NCI-H1105 (cell line): ENCODE data around the gene PAQR4.

Experiments
- DNase-seq: peaks from one replicate; lab custom pipeline; 2025; lab: John Stamatoyannopoulos, UW

The PAQR4 gene

DNA sequence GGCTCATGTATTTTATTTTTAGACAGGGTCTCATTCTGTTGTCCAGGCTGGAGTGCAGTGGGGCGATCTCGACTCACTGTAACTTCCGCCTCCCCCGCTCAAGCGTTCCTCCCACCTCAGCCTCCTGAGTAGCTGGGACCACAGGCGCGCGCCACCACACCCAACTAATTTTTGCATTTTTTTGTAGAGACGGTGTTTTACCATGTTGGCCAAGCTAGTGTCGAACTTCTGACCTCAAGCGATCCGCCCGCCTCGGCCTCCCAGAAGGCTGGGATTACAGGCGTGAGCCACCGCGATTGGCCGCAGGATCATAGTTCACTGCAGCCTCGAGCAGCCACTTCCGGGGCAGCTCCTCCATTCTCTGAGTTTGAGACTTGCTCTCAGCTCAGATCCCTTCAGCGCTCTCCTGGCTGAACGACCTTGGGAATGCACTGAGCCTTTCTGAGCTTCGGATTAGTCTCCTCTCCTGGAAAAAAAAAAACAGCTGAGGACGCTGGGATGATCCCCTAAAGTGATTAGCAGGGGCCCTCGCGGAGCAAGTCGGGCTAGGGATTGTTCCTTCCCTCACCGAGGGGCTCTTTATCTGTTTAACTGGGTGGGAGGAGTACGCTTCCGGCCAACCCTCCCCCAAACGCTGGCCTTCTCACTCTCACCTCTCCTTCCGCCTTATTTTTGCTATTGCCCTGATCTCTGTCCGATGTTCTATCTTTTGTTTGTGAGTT, 12.2 kb downstream of the PAQR4 start:
- DNase-seq: no peak

DNA sequence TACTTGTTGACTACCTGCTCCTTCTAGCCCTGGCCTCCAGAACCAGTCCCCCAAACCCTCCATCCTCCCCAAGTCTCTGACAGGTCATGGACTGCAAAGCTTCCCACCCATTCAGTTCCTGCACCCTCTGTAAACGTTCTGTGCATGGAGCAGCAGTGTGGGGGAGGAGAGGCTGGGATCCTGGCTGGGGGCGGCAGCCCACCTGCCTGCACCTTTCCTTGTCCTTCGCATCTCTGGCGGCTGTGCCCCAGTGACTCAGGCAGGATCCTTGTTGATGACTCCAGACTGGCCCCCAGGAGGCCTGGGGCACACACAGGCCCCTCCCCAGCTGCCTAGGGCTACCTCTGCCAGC, 12.7 kb downstream of the PAQR4 start:
- no peak for DNase-seq

- no peak for DNase-seq
Observed at GRCh38 chr16:2982402-2982801, 13.3 kb downstream of the PAQR4 start.

GRCh38 chr16:2983706-2984136, 14.6 kb downstream of the PAQR4 start:
- no peak for DNase-seq

- no peak for DNase-seq
Observed at GRCh38 chr16:2985462-2985861, 16.3 kb downstream of the PAQR4 start.

GRCh38 chr16:2985893-2986355, 16.8 kb downstream of the PAQR4 start:
- no peak for DNase-seq

- DNase-seq: no peak
Observed at GRCh38 chr16:2986623-2987188, 17.6 kb downstream of the PAQR4 start.

DNA sequence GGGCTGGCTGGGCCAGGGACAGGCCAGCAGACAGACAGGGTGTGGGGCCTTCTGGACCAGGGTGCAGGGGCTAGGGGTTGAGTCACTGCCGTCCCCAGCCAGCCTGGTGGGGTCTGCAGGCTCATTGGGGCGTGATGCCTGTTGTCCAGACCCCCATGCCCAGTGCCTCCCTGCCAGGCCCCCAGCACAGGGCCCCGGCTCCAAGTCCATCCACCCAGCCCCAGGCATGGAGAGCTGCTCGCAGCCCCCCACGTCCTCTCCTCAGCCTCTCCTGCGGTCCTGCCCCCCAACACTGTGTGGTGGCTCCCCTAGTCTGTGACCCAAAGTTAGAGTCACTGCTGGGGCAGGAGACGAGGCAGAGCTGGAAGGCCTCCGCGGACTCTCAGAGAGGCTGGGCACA, 18.1 kb downstream of the PAQR4 start:
- DNase-seq: no peak

- DNase-seq: no peak
Observed at GRCh38 chr16:2987833-2988232, 18.7 kb downstream of the PAQR4 start.

DNA sequence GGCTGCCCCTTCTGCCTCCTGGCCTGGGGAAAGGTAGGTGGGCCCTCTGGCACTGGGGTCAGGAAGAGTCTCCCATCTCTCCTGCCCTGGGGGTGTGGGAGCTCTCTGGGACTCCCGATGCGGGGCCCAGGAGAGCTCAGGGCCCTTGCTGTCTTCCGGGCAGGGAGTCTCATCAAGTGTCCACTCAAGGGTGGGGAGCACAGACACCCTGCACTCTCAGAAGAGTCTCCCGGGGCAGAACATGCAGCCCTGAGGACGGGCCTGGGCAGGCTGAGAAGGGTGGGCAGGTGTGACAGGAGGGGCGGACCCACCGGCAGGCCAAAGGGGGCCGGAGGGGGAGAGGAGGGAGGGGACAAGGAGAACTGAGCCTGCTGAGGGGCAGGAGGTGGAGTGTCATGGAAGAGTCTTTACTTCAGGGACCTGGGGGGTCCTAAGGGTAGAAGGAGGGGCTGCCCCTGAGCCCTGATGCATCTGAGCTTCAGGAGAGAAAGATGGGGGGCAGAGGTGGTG, 19.5 kb downstream of the PAQR4 start:
- DNase-seq: no peak

GRCh38 chr16:2990891-2991290, 21.7 kb downstream of the PAQR4 start:
- DNase-seq: no peak

DNA sequence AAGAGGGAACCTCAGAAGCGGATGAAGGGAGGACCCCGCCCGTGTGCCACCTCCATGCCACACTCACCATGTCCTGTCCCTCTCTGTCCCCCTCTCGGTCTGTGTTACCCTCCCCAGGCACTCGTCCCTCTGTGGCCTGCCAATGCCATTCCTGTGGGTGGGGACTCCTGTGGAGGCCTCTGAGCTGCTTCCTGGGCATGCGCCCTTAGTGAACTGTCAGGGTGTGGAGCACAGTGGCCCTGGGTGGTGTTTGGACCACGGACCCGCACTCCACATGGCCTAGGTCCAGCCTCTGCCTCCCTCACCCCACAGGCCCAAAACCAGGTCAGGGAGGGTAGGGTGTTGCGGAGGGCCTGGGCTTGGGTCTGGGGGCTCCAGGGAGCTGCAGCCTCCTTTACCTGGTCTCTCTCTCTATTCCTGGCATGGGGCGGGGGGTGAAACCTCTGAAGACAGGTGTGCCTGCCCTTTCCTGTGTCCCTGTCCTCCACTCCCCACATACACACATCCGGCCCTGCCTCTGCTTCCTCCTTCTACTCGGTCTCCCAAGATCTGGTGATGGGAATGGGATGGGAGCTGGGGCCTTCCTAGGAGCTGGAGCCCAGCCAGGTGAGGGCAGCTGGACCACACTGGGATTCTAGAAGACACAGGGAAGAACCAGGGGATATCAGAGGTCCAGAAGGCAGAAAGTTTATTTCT, 22.6 kb downstream of the PAQR4 start:
- no peak for DNase-seq

GRCh38 chr16:2992383-2993081, 23.4 kb downstream of the PAQR4 start:
- DNase-seq: no peak

GRCh38 chr16:2996298-2996697, 27.1 kb downstream of the PAQR4 start:
- no peak for DNase-seq

DNA sequence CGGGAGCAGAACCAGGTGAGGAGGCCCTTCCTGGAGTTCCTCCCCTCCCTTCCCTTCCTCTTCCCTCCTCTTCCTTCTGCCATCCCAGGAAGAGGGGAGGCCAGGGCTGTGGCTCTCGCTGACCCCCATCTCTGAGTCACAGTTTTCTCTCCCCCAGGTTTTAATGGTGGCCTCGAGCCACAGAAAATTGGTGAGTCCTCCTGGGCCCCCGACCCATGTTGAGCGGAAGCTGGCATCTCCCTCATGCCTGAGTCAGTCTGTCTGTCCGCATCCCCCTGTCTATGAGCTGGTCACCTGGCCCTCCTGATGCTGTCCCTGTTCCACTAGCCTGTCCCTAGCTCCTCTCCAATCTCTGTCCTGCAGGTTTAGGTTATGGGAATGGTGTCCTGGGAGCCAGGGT, 30.8 kb downstream of the PAQR4 start:
- no peak for DNase-seq

GRCh38 chr16:3000540-3000939, 31.4 kb downstream of the PAQR4 start:
- DNase-seq: no peak

DNA sequence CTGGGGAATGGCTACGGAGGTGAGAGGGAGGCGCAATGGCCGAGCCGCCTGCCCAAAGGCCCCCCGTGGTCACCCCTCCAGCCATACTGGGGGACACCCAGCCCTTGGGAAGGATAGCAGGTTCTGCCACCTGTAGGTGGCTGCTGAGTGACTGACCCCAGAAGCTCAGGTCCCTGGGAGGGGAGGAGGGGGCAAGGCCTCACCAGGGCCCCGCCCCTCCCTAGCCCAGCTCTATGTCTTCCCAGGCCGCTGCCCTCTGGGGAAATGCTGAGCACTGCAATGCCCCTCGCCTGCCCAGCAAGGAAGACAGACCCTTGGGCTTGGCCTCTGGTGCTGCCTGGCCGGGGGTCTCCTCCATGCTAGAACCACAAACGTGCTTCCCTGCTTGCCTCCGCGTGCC, 32.2 kb downstream of the PAQR4 start:
- no peak for DNase-seq

DNA sequence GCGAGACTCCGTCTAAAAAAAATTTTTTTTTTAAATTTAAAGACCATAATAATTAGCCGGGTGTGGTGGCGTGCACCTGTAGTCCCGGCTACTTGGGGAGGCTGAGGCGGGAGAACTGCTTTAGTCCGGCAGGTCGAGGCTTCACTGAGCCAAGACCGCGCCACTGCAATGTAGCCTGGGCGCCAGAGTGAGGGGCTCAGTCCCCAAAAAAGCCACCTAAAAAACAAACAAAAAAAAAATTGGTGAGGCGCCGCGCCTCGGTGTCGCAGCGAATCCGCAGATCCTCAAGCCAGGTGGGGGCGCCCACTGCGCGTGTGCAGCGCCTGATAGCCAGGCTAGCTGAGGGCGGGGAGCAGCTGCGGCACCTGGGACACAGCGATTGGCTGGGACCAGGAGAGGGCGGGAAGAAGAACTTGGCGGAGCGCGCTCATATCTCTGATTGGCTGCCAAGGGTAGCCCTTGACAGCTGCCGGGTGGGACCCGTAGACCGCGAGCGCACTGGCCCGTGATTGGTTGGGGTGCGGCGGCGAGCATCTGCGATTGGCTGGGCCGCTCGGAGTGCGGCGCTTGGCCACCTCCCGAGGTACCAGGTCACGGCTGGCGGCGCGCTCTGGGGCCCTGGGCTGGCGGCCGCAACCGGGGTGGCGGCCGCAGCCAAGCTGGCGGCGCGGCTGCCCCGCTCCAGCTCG, 34.6 kb downstream of the PAQR4 start:
- peak; percentile 90 for DNase-seq

DNA sequence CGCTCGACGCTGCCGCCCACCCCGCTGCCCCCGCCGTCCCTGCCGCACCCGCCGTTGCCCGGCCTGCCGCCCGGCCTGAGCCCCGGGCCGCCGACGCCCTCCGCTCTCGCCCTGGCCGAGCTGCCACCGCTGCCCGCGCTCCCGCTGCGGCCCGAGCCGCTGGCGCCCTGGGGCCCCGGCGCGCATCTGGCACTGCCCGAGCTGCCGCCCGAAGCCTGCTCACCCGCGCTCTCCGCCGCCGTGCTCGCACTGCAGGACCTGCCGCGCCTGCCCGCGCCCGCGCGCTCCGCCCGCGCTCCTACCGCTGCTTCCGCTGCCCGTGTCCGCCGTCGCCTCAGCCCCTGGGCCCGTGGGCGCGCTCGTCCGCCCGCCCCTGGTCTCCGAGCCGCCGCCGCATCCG, 35.2 kb downstream of the PAQR4 start:
- DNase-seq: no peak

- DNase-seq: no peak
Observed at GRCh38 chr16:3004781-3005284, 35.7 kb downstream of the PAQR4 start.

GRCh38 chr16:3007059-3007956, 38.2 kb downstream of the PAQR4 start:
- no peak for DNase-seq
